B cell (primary cell): Measurements from ENCODE around the gene PSMD2. TPM values are rescaled to one million over a fixed set of nuclear protein-coding genes. Genes with fewer than 3 reads are reported as not detected.

ENCODE experiments used
- ATAC-seq: fragments of 200-7000 bp; cut with Tn5 transposase; one replicate; pipeline ENCODE4 v1.10.0; 2021; ENCODE audit warnings: low read depth, mild to moderate bottlenecking, moderate number of reproducible peaks, moderate library complexity
- CTCF ChIA-PET: fragments of 350-600 bp; sonication (Branson Sonifier 250); formaldehyde crosslinking; loops from one replicate; lab custom pipeline; 2021; ENCODE audit warnings: antibody characterized with exemption, inconsistent platforms; lab: Charles Lee
- POLR2A ChIA-PET: fragments of 350-600 bp; sonication (Branson Sonifier 250); formaldehyde crosslinking; loops from one replicate; lab custom pipeline; 2021; ENCODE audit warnings: antibody characterized with exemption; lab: Charles Lee
- DNase-seq: peaks from one replicate; pipeline ENCODE4 v3.0.0; 2013
- H2AFZ ChIP-seq: 2 replicates; pipeline ENCODE4 v1.6.1; 2012; ENCODE audit warnings: mild to moderate bottlenecking, low read depth, low read length; ENCODE audit not compliant: insufficient read depth, poor library complexity, severe bottlenecking
- H3K27ac ChIP-seq, 2 donors: 1 replicate in 1 of 2; 2 replicates in 1 of 2; pipeline ENCODE4 v1.5.1; 2012 to 2013; ENCODE audit warnings: low read length in 2 of 2, mild to moderate bottlenecking in 2 of 2, moderate library complexity in 1 of 2
- H3K27me3 ChIP-seq, 4 experiments: fragments of 200-600 bp in 1 of 4; sonication (generic) in 1 of 4; replicated peaks in 1 of 4; 1 replicate in 2 of 4; 2 replicates in 2 of 4; pipeline versions ENCODE4 v1.6.1 to v1.7.0; 2013 to 2016; ENCODE audit warnings: low read length in 3 of 4, mild to moderate bottlenecking in 2 of 4, mixed read lengths in 1 of 4, moderate library complexity in 1 of 4; ENCODE audit not compliant: insufficient read depth in 4 of 4, control insufficient read depth in 3 of 4; ENCODE audit errors: control extremely low read depth in 1 of 4
- H3K36me3 ChIP-seq, 2 experiments: replicated peaks in 1 of 2; 1 replicate in 1 of 2; 2 replicates in 1 of 2; pipeline versions ENCODE4 v1.6.1 to v1.7.1; 2013; ENCODE audit warnings: low read length in 1 of 2; ENCODE audit not compliant: insufficient read depth in 2 of 2, control insufficient read depth in 1 of 2; ENCODE audit errors: control extremely low read depth in 1 of 2, extremely low read depth in 1 of 2
- H3K4me1 ChIP-seq, 2 donors: fragments of 200-600 bp in 1 of 2; sonication (generic) in 1 of 2; 1 replicate in 1 of 2; 2 replicates in 1 of 2; pipeline versions ENCODE4 v1.5.1 to v1.6.1; 2013 to 2017; ENCODE audit warnings: low read length in 2 of 2; ENCODE audit not compliant: control insufficient read depth in 2 of 2, insufficient read depth in 2 of 2
- H3K4me2 ChIP-seq: replicated peaks from 2 replicates; pipeline ENCODE3; 2012; ENCODE audit warnings: mild to moderate bottlenecking, low read depth, low read length; ENCODE audit not compliant: poor library complexity, severe bottlenecking
- H3K4me3 ChIP-seq, 5 experiments: fragments of 200-600 bp in 1 of 5; sonication (generic) in 1 of 5; 1 replicate in 3 of 5; 2 replicates in 2 of 5; pipeline versions ENCODE4 v1.5.1 to v1.7.0; 2011 to 2016; ENCODE audit warnings: low read length in 4 of 5, mild to moderate bottlenecking in 4 of 5, low read depth in 2 of 5, control low read depth in 1 of 5, moderate library complexity in 1 of 5; ENCODE audit not compliant: insufficient read depth in 1 of 5; ENCODE audit errors: control extremely low read depth in 1 of 5, extremely low read depth in 1 of 5
- H3K79me2 ChIP-seq: fragments of 200-600 bp; sonication (generic); one replicate; pipeline ENCODE4 v1.6.0; 2016; ENCODE audit warnings: low read length; ENCODE audit not compliant: control insufficient read depth, insufficient read depth
- H3K9ac ChIP-seq: fragments of 200-600 bp; sonication (generic); 2 replicates; pipeline ENCODE4 v1.6.1; 2017; ENCODE audit warnings: mild to moderate bottlenecking, low read length, moderate library complexity
- H3K9me3 ChIP-seq, 3 donors: one replicate each; pipeline versions ENCODE4 v1.6.1 to v1.7.1; 2013; ENCODE audit warnings: low read length in 2 of 3; ENCODE audit not compliant: control insufficient read depth in 2 of 3, insufficient read depth in 1 of 3; ENCODE audit errors: control extremely low read depth in 1 of 3
- H4K20me1 ChIP-seq: 2 replicates; pipeline ENCODE4 v1.6.0; 2012; ENCODE audit warnings: mild to moderate bottlenecking, low read length; ENCODE audit not compliant: insufficient read depth, control insufficient read depth, poor library complexity, severe bottlenecking
- H3K27ac Mint-ChIP-seq: one replicate; pipeline ENCODE4 v1.8.0; 2021; ENCODE audit warnings: mixed read lengths
- H3K27me3 Mint-ChIP-seq: one replicate; pipeline ENCODE4 v1.8.0; 2021; ENCODE audit warnings: mixed read lengths
- H3K4me1 Mint-ChIP-seq: one replicate; pipeline ENCODE4 v1.8.0; 2021; ENCODE audit warnings: mixed read lengths
- H3K4me3 Mint-ChIP-seq: one replicate; pipeline ENCODE4 v1.8.0; 2021; ENCODE audit warnings: mixed read lengths
- H3K9me3 Mint-ChIP-seq: one replicate; pipeline ENCODE4 v1.8.0; 2022; ENCODE audit warnings: mixed read lengths; ENCODE audit not compliant: insufficient read depth
- EZH2 ChIP-seq: IDR thresholded peaks from 2 replicates; pipeline ENCODE4 v1.6.1; 2012; ENCODE audit warnings: borderline replicate concordance, low read depth, mild to moderate bottlenecking, moderate library complexity, low read length; ENCODE audit not compliant: insufficient read depth, poor library complexity, severe bottlenecking
- WGBS: methylation state at CpG from one replicate; pipeline ENCODE4 v1.1.5; 2013; ENCODE audit warnings: missing lambda C conversion rate; ENCODE audit not compliant: insufficient coverage; 5-methylcytosine and 5-hydroxymethylcytosine counted together
- intact Hi-C: fragments of 100-400 bp; cut with micrococcal nuclease; formaldehyde crosslinking; loops from one replicate; pipeline ENCODE4 v1.10.0; 2022
- polyA plus RNA-seq: library from polyadenylated mRNA; depleted of rRNA; stranded (reverse); fragments of >200 nt; gene quantifications from 2 replicates; pipeline ENCODE4 v1.2.3, GENCODE V29; 2012
- total RNA-seq, 2 donors: library from RNA; stranded (reverse); fragments of 120-200 nt in 1 of 2; gene quantifications; 1 replicate in 1 of 2; 2 replicates in 1 of 2; pipeline versions ENCODE4 v1.2.3 to v1.2.4, GENCODE V29; 2013 to 2022
- TF ChIP-seq, protein P1 (sequence below): fragments of 200-600 bp; IDR thresholded peaks from one replicate; pipeline ENCODE4 v1.8.0; 2022; ENCODE audit warnings: antibody characterized with exemption, mild to moderate bottlenecking

PSMD2 gene
- total and polyA plus RNA-seq, 2 donors (not counting 1 experiment from before 2014, with no cell fraction given) = 79.4 to 140 TPM

DNA sequence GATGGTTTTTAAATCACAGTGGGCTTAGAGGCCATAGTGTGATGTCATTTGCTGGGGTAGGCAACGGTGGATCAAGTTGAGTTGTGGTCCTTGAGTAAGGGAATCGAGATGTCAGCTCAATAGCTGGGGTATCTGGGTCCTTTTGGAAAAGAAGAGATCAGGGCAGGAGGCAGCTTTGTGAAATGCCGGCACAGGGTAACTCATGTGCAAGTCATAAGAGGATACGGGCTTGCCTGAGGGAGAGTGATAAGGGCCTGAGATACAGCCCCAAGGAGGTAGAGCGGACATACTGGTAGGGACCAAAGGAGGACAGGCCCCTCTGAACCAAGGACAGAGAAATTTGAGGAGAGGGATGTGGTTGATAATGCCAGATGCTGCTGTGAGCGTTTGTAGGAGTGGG is 34.1 kb downstream of the PSMD2 start:
- 96% methylated on average over 6 of the region's 6 CpGs for WGBS
- TF ChIP-seq EZH2 = no peak
- TF ChIP-seq, protein P1, sequence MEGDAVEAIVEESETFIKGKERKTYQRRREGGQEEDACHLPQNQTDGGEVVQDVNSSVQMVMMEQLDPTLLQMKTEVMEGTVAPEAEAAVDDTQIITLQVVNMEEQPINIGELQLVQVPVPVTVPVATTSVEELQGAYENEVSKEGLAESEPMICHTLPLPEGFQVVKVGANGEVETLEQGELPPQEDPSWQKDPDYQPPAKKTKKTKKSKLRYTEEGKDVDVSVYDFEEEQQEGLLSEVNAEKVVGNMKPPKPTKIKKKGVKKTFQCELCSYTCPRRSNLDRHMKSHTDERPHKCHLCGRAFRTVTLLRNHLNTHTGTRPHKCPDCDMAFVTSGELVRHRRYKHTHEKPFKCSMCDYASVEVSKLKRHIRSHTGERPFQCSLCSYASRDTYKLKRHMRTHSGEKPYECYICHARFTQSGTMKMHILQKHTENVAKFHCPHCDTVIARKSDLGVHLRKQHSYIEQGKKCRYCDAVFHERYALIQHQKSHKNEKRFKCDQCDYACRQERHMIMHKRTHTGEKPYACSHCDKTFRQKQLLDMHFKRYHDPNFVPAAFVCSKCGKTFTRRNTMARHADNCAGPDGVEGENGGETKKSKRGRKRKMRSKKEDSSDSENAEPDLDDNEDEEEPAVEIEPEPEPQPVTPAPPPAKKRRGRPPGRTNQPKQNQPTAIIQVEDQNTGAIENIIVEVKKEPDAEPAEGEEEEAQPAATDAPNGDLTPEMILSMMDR = no peak
- H3K4me3 Mint-ChIP-seq = no peak overlapping the region

DNA sequence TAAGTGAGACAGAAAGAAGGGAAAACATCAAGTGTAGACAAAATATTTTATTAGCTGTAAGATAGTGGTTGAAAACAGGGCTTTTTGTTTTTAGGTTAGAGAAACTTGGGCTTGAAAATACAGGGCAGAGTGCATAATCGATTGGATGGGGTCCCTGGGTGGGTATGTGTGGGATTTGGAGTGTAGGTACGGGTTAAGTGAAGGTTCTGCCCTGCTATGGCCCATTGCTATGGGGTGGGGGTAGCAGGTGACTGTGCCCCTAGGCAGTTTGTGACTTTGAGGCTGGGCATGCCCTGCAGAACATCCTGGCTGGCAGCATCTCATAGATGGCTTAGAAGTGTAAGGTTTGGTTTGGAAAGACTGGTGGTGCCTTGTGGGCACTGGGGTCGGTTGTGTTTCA is 34.7 kb downstream of the PSMD2 start:
- intact Hi-C loops = loop anchor here (2.0 kb wide), 1 partner anchor 35 kb away; the partner anchor contains the start of gene PSMD2
- ATAC-seq (no peak), DNase-seq (no peak)
- Histone ChIP-seq H3K36me3 (peaks cover 1 to 55% of the 10 kb centered on the region in 2 experiments), H3K9ac (no peak overlapping the region), H3K79me2 (peaks cover 19% of the 10 kb centered on the region), H3K27ac (peak overlapping the region; percentile 16 to 93), H3K4me2 (no peak overlapping the region), H3K9me3 (no peaks in the 10 kb centered on the region), H3K4me1 (peaks cover 14 to 23% of the 10 kb centered on the region in 2 donors), H3K4me3 (no peak overlapping the region), H4K20me1 (no peaks in the 10 kb centered on the region), H2AFZ (no peak overlapping the region), H3K27me3 (peaks cover 0 to 3% (median 0%) of the 10 kb centered on the region in 4 experiments)
- CTCF ChIA-PET = no interaction called here
- WGBS = 92% methylated on average over 3 of the region's 3 CpGs
- no peak overlapping the region for H3K4me3 Mint-ChIP-seq
- POLR2A ChIA-PET = no interaction called here
- H3K27ac Mint-ChIP-seq = peak overlapping the region; percentile 39
- peaks cover 27% of the 10 kb centered on the region for H3K4me1 Mint-ChIP-seq
- H3K27me3 Mint-ChIP-seq = no peaks in the 10 kb centered on the region
- no peaks in the 10 kb centered on the region for H3K9me3 Mint-ChIP-seq
- TF ChIP-seq, protein P1 = no peak
- TF ChIP-seq EZH2 = no peak

More for the DNA sequence above, 34.1 kb downstream of the PSMD2 start:
- Histone ChIP-seq H3K4me2 (no peak overlapping the region), H3K36me3 (peaks cover 1 to 60% of the 10 kb centered on the region in 2 experiments), H3K79me2 (peaks cover 16% of the 10 kb centered on the region), H2AFZ (no peak overlapping the region), H4K20me1 (no peaks in the 10 kb centered on the region), H3K9me3 (no peaks in the 10 kb centered on the region), H3K27me3 (peaks cover 0 to under 1% (median 0%) of the 10 kb centered on the region in 4 experiments), H3K9ac (no peak overlapping the region), H3K27ac (peak overlapping the region in 1 of 2 donors; percentile 93), H3K4me1 (peaks cover 14 to 19% of the 10 kb centered on the region in 2 donors), H3K4me3 (no peak overlapping the region)
- intact Hi-C loops = no loop called here
- Mint-ChIP-seq H3K4me1 (peaks cover 25% of the 10 kb centered on the region), H3K9me3 (no peaks in the 10 kb centered on the region), H3K27me3 (no peaks in the 10 kb centered on the region), H3K27ac (no peak overlapping the region)
- no peak for DNase-seq
- no peak for ATAC-seq
- CTCF ChIA-PET = no interaction called here
- POLR2A ChIA-PET = no interaction called here
